OCI-LY3 (cell line): ENCODE results near the gene PTPRC.

ENCODE experiments used
- H2AFZ ChIP-seq: fragments of 200-600, 300-600 bp; shearing (Covaris generic); 2 replicates; pipeline ENCODE4 v1.6.0; 2014; ENCODE audit warnings: antibody characterized with exemption, low read depth, low read length
- H3K27ac ChIP-seq: fragments of 200-600, 300-600 bp; sonication (generic); 2 replicates; pipeline ENCODE4 v1.5.1; 2014; ENCODE audit warnings: mild to moderate bottlenecking, low read length, moderate library complexity, mixed read lengths
- H3K27me3 ChIP-seq: fragments of 200-600, 300-600 bp; sonication (generic); 2 replicates; pipeline ENCODE4 v1.6.1; 2014; ENCODE audit warnings: low read depth, low read length, mixed read lengths
- H3K36me3 ChIP-seq: fragments of 200-600, 300-600 bp; sonication (generic); replicated peaks from 2 replicates; pipeline ENCODE3; 2014; ENCODE audit warnings: low read depth, low read length, mixed read lengths
- H3K4me1 ChIP-seq: fragments of 300-600, 200-600 bp; sonication (generic); 2 replicates; pipeline ENCODE4 v1.6.1; 2014; ENCODE audit warnings: low read length, mixed read lengths
- H3K4me2 ChIP-seq: fragments of 200-600, 300-600 bp; sonication (generic); 2 replicates; pipeline ENCODE4 v1.6.1; 2014; ENCODE audit warnings: low read length, mixed read lengths
- H3K4me3 ChIP-seq: fragments of 300-600, 200-600 bp; sonication (generic); 2 replicates; pipeline ENCODE4 v1.5.1; 2014; ENCODE audit warnings: antibody characterized with exemption, mild to moderate bottlenecking, low read length, moderate library complexity
- H3K79me2 ChIP-seq: fragments of 300-600, 200-600 bp; shearing (Covaris generic); 2 replicates; pipeline ENCODE4 v1.6.1; 2014; ENCODE audit warnings: mild to moderate bottlenecking, low read length, mixed read lengths
- H3K9ac ChIP-seq: fragments of 300-600, 200-600 bp; shearing (Covaris generic); 2 replicates; pipeline ENCODE4 v1.6.0; 2014; ENCODE audit warnings: mild to moderate bottlenecking, low read length, moderate library complexity
- H3K9me3 ChIP-seq: fragments of 200-600, 300-600 bp; shearing (Covaris generic); 2 replicates; pipeline ENCODE4 v1.6.1; 2014; ENCODE audit warnings: low read length, mixed read lengths; ENCODE audit not compliant: insufficient read depth
- H4K20me1 ChIP-seq: fragments of 200-600, 300-600 bp; sonication (generic); 2 replicates; pipeline ENCODE4 v1.6.1; 2016; ENCODE audit warnings: low read length, mixed read lengths; ENCODE audit not compliant: insufficient read depth
- CTCF ChIP-seq: fragments of 200-600, 300-600 bp; sonication (generic); IDR thresholded peaks from 2 replicates; pipeline ENCODE4 v1.5.1; 2014; ENCODE audit warnings: antibody characterized with exemption, low read length, low read depth
- EZH2phosphoT487 ChIP-seq: fragments of 200-600 bp; shearing (Covaris generic); IDR thresholded peaks from 2 replicates; pipeline ENCODE4 v1.6.1; 2018; ENCODE audit warnings: antibody characterized with exemption, mixed run types, low read depth

PTPRC gene

GRCh38 chr1:198649968-198650338, 11.1 kb downstream of the PTPRC start:
- no peak overlapping the region for H3K9ac ChIP-seq
- no peak overlapping the region for H2AFZ ChIP-seq
- H3K36me3 ChIP-seq: peaks cover 55% of the 10 kb centered on the region
- TF ChIP-seq CTCF: no peak
- no peak for TF ChIP-seq EZH2phosphoT487
- no peak overlapping the region for H3K4me3 ChIP-seq
- H4K20me1 ChIP-seq: peaks cover 41% of the 10 kb centered on the region; the same call in 1 of the 2 replicates
- H3K9me3 ChIP-seq: no peaks in the 10 kb centered on the region
- H3K27me3 ChIP-seq: no peaks in the 10 kb centered on the region
- no peak overlapping the region for H3K27ac ChIP-seq
- H3K4me2 ChIP-seq: no peak overlapping the region
- peaks cover 45% of the 10 kb centered on the region for H3K4me1 ChIP-seq
- H3K79me2 ChIP-seq: peaks cover 74% of the 10 kb centered on the region

GRCh38 chr1:198650506-198650905, 11.7 kb downstream of the PTPRC start:
- Histone ChIP-seq H3K27ac (no peak overlapping the region), H3K4me1 (peaks cover 50% of the 10 kb centered on the region), H3K9ac (no peak overlapping the region), H3K79me2 (peaks cover 74% of the 10 kb centered on the region), H3K36me3 (peaks cover 53% of the 10 kb centered on the region), H3K27me3 (no peaks in the 10 kb centered on the region), H3K4me2 (no peak overlapping the region), H4K20me1 (peaks cover 41% of the 10 kb centered on the region; the same call in 1 of the 2 replicates), H3K4me3 (no peak overlapping the region), H2AFZ (no peak overlapping the region), H3K9me3 (no peaks in the 10 kb centered on the region)
- TF ChIP-seq EZH2phosphoT487 (no peak), CTCF (no peak)

GRCh38 chr1:198651650-198652400, 13.0 kb downstream of the PTPRC start:
- Histone ChIP-seq H2AFZ (no peak overlapping the region), H3K79me2 (peaks cover 65% of the 10 kb centered on the region), H3K9ac (peak overlapping the region; percentile 15; the same call in 1 of the 2 replicates), H4K20me1 (peaks cover 40% of the 10 kb centered on the region; the same call in 1 of the 2 replicates), H3K9me3 (no peaks in the 10 kb centered on the region), H3K4me2 (peak overlapping the region; percentile 67), H3K4me1 (peaks cover 63% of the 10 kb centered on the region), H3K27ac (peak overlapping the region; percentile 42), H3K4me3 (peak overlapping the region; percentile 34), H3K27me3 (no peaks in the 10 kb centered on the region), H3K36me3 (peaks cover 40% of the 10 kb centered on the region)
- TF ChIP-seq CTCF (no peak), EZH2phosphoT487 (no peak)

GRCh38 chr1:198653808-198654413, 15.1 kb downstream of the PTPRC start:
- no peaks in the 10 kb centered on the region for H3K27me3 ChIP-seq
- H4K20me1 ChIP-seq: peaks cover 44% of the 10 kb centered on the region; the same call in 1 of the 2 replicates
- peaks cover 82% of the 10 kb centered on the region for H3K4me1 ChIP-seq
- TF ChIP-seq EZH2phosphoT487: no peak
- TF ChIP-seq CTCF: no peak
- H3K4me3 ChIP-seq: no peak overlapping the region
- H3K9ac ChIP-seq: no peak overlapping the region
- peaks cover 66% of the 10 kb centered on the region for H3K79me2 ChIP-seq
- H3K36me3 ChIP-seq: peaks cover 27% of the 10 kb centered on the region
- H3K27ac ChIP-seq: no peak overlapping the region
- H2AFZ ChIP-seq: no peak overlapping the region
- H3K9me3 ChIP-seq: no peaks in the 10 kb centered on the region
- H3K4me2 ChIP-seq: no peak overlapping the region
